ENCODE data around the gene GPR61. TPM values are rescaled to one million over a fixed set of nuclear protein-coding genes. Genes with fewer than 3 reads are reported as not detected.

GPR61 gene
- total RNA-seq, 1 experiment from 2014 or later, result 0.03 TPM

DNA sequence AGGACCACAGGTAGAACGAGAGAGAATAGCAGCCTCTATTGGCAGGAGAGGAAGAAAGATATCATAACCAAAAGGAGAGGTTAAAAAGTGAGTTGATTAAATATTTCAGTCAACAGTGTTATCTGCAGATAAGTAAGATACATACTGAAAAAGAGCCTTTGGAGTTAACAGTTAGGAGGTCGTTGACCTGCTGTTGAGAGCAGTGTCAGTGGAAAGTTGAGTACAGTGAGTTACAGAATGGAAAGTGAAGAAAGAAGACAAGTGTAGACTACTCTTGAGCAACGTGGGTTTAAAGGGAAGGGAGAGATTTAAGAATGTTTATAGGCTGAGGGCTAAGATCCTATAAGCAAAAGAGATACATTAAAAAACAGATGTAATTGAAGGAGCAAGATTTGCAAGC, 49.5 kb downstream of the GPR61 start:
- no peak for DNase-seq (ENCODE audit: low read depth, low spot score)
- in situ Hi-C loops (cut with HindIII; ENCODE audit: low pct_unique_long_range_greater_than_20kb, low sequenced_read_pairs), result no loop called here

DNA sequence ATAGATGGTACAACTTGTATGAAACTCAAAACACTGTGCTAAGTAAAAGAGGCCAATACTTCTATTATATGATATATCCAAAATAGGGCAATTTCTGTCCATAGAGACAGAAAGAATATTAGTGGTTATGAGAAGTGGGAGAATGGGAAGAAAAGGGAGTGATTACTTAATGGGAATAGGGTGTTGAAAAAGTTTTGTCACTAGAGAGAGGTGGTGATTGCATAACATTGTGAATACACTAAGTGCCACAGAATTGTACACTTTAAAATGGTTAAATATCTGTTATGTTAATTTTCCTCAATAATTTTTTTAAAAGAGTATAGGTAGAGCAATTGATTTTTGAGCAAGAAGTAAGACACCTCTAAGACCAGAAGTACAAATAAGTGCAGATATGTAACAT, 50.0 kb downstream of the GPR61 start:
- no peak for DNase-seq (ENCODE audit: low read depth, low spot score)
- in situ Hi-C loops (cut with HindIII; ENCODE audit: low pct_unique_long_range_greater_than_20kb, low sequenced_read_pairs), result no loop called here

- DNase-seq (ENCODE audit: low read depth, low spot score), result no peak
- in situ Hi-C loops (cut with HindIII; ENCODE audit: low pct_unique_long_range_greater_than_20kb, low sequenced_read_pairs), result no loop called here
These were observed 53.2 kb downstream of the GPR61 start for GRCh38 chr1:109592916-109593315.

- no peak for DNase-seq (ENCODE audit: low read depth, low spot score)
- in situ Hi-C loops (cut with HindIII; ENCODE audit: low pct_unique_long_range_greater_than_20kb, low sequenced_read_pairs), result no loop called here
These were observed 55.9 kb downstream of the GPR61 start for GRCh38 chr1:109595531-109595930.

Small RNAs within 50 kb of the gene (small RNA-seq; reads per million reads assigned to genes)
- gene RNU6V, result 0 to 0.05 reads per million in 2 experiments

Other genes starting within 250 kb of the GPR61 start
- gene MYBPHL, start 232.9 kb upstream of the GPR61 start, total RNA-seq (2014; rRNA removed; shearing (Covaris generic)), result 0.18 TPM in 1 of 2 replicates, not detected in the other
- gene SORT1, start 142.0 kb upstream of the GPR61 start, total RNA-seq (2014; rRNA removed; shearing (Covaris generic)), result 23.7 and 25.8 TPM in 2 replicates
- 103 and 108 TPM in 2 replicates for gene PSMA5, start 113.4 kb upstream of the GPR61 start, total RNA-seq (2014; rRNA removed; shearing (Covaris generic))
- gene SYPL2, start 73.3 kb upstream of the GPR61 start, total RNA-seq (2014; rRNA removed; shearing (Covaris generic)), result 0.35 and 0.37 TPM in 2 replicates
- gene ATXN7L2, start 56.0 kb upstream of the GPR61 start, total RNA-seq (2014; rRNA removed; shearing (Covaris generic)), result 0.88 and 1.4 TPM in 2 replicates
- 4.5 and 4.7 TPM in 2 replicates for gene CYB561D1, start 45.8 kb upstream of the GPR61 start, total RNA-seq (2014; rRNA removed; shearing (Covaris generic))
- gene AMIGO1, start 30.1 kb upstream of the GPR61 start, total RNA-seq (2014; rRNA removed; shearing (Covaris generic)), result 2.4 and 2.6 TPM in 2 replicates
- 8.3 TPM in 2 replicates for gene GNAI3, start 8.7 kb downstream of the GPR61 start, total RNA-seq (2014; rRNA removed; shearing (Covaris generic))
- gene GNAT2, start 79.7 kb downstream of the GPR61 start, total RNA-seq (2014; rRNA removed; shearing (Covaris generic)), result 0.11 and 0.18 TPM in 2 replicates
- 30.2 and 31.9 TPM in 2 replicates for gene AMPD2, start 80.0 kb downstream of the GPR61 start, total RNA-seq (2014; rRNA removed; shearing (Covaris generic))
- gene GSTM4, start 116.2 kb downstream of the GPR61 start, total RNA-seq (2014; rRNA removed; shearing (Covaris generic)), result 32.1 and 43.6 TPM in 2 replicates
- 2.2 and 5.9 TPM in 2 replicates for gene GSTM2, start 128.2 kb downstream of the GPR61 start, total RNA-seq (2014; rRNA removed; shearing (Covaris generic))
- not detected in 2 replicates for gene GSTM1, start 147.9 kb downstream of the GPR61 start, total RNA-seq (2014; rRNA removed; shearing (Covaris generic))
- not detected in 2 replicates for gene GSTM5, start 172.4 kb downstream of the GPR61 start, total RNA-seq (2014; rRNA removed; shearing (Covaris generic))
- 67.6 and 72.1 TPM in 2 replicates for gene GSTM3, start 201.2 kb downstream of the GPR61 start, total RNA-seq (2014; rRNA removed; shearing (Covaris generic))
- not detected in 2 replicates for gene EPS8L3, start 224.1 kb downstream of the GPR61 start, total RNA-seq (2014; rRNA removed; shearing (Covaris generic))